Neural crest cell (in vitro differentiated cells): ENCODE results near the gene FEV. TPM values are rescaled to one million over a fixed set of nuclear protein-coding genes. Genes with fewer than 3 reads are reported as not detected.

Experiments used
- DNase-seq: peaks from one replicate; pipeline ENCODE4 v3.0.0; 2021; ENCODE audit warnings: low read depth, mixed read lengths, low spot score
- H3K27ac Mint-ChIP-seq: one replicate; pipeline ENCODE4 v1.8.0; 2021; ENCODE audit warnings: mild to moderate bottlenecking, mixed read lengths; ENCODE audit not compliant: unreplicated experiment
- H3K27me3 Mint-ChIP-seq: 2 replicates; pipeline ENCODE4 v1.8.0; 2021; ENCODE audit warnings: low read depth, mild to moderate bottlenecking, mixed read lengths
- H3K36me3 Mint-ChIP-seq: 2 replicates; pipeline ENCODE4 v1.8.0; 2021; ENCODE audit warnings: low read depth, mild to moderate bottlenecking, mixed read lengths
- H3K4me1 Mint-ChIP-seq: 2 replicates; pipeline ENCODE4 v1.8.0; 2021; ENCODE audit warnings: mixed read lengths
- H3K4me3 Mint-ChIP-seq: one replicate; pipeline ENCODE4 v1.8.0; 2021; ENCODE audit warnings: mild to moderate bottlenecking, mixed read lengths
- H3K9me3 Mint-ChIP-seq: 2 replicates; pipeline ENCODE4 v1.8.0; 2021; ENCODE audit warnings: mixed read lengths
- CTCF ChIP-seq: fragments of 200-600 bp; sonication (generic); conservative IDR thresholded peaks from 2 replicates; pipeline ENCODE4 v1.5.0; 2021; ENCODE audit warnings: antibody characterized with exemption, mild to moderate bottlenecking
- total RNA-seq: library from RNA; stranded (reverse); gene quantifications from 2 replicates; pipeline ENCODE4 v1.2.1, GENCODE V29; 2021

Gene FEV
- total RNA-seq, 1 donor from 2014 or later = not detected

GRCh38 chr2:219024059-219024458 is 39.1 kb upstream of the FEV start:
- Mint-ChIP-seq H3K4me3 (no peak overlapping the region), H3K36me3 (no peaks in the 10 kb centered on the region), H3K27ac (no peak overlapping the region), H3K9me3 (no peaks in the 10 kb centered on the region), H3K27me3 (peaks cover 9% of the 10 kb centered on the region), H3K4me1 (peaks cover 14% of the 10 kb centered on the region)
- TF ChIP-seq CTCF = no peak
- no peak for DNase-seq

- Mint-ChIP-seq H3K9me3 (no peaks in the 10 kb centered on the region), H3K27me3 (peaks cover 11% of the 10 kb centered on the region), H3K4me1 (peaks cover 14% of the 10 kb centered on the region), H3K4me3 (no peak overlapping the region), H3K36me3 (no peaks in the 10 kb centered on the region), H3K27ac (no peak overlapping the region)
- no peak for TF ChIP-seq CTCF
- DNase-seq = no peak
Observed at GRCh38 chr2:219023045-219023605, 38.1 kb upstream of the FEV start.

GRCh38 chr2:219022616-219023015 is 37.6 kb upstream of the FEV start:
- no peaks in the 10 kb centered on the region for H3K9me3 Mint-ChIP-seq
- H3K4me3 Mint-ChIP-seq = no peak overlapping the region
- TF ChIP-seq CTCF = no peak
- DNase-seq = no peak
- no peak overlapping the region for H3K27ac Mint-ChIP-seq
- no peaks in the 10 kb centered on the region for H3K36me3 Mint-ChIP-seq
- peaks cover 14% of the 10 kb centered on the region for H3K4me1 Mint-ChIP-seq
- peaks cover 14% of the 10 kb centered on the region for H3K27me3 Mint-ChIP-seq

- DNase-seq = no peak
- Mint-ChIP-seq H3K9me3 (no peaks in the 10 kb centered on the region), H3K4me1 (peaks cover 14% of the 10 kb centered on the region), H3K36me3 (no peaks in the 10 kb centered on the region), H3K27me3 (peaks cover 14% of the 10 kb centered on the region), H3K27ac (no peak overlapping the region), H3K4me3 (no peak overlapping the region)
- TF ChIP-seq CTCF = no peak
Observed at GRCh38 chr2:219022041-219022440, 37.1 kb upstream of the FEV start.

- Mint-ChIP-seq H3K36me3 (no peaks in the 10 kb centered on the region), H3K27me3 (peaks cover 18% of the 10 kb centered on the region), H3K4me1 (peaks cover 12% of the 10 kb centered on the region), H3K9me3 (no peaks in the 10 kb centered on the region), H3K4me3 (no peak overlapping the region), H3K27ac (no peak overlapping the region)
- TF ChIP-seq CTCF = no peak
- DNase-seq = no peak
Observed at GRCh38 chr2:219021591-219021990, 36.6 kb upstream of the FEV start.
